Urinary bladder (tissue), 4 donors: Measurements from ENCODE around the gene SLC22A2. TPM values are rescaled to one million over a fixed set of nuclear protein-coding genes. Genes with fewer than 3 reads are reported as not detected.
"Not testable (repeated sequence)": the region's sequence is repeated elsewhere in the genome, so short reads cannot be mapped to it uniquely, and the experiment has no call there.

Experiments used
- DNase-seq: peaks from one replicate; pipeline ENCODE4 v3.0.0-alpha.2; 2015; ENCODE audit errors: extremely low spot score
- H3K27ac ChIP-seq: one replicate; pipeline ENCODE4 v1.5.1; 2013; ENCODE audit warnings: low read depth, mild to moderate bottlenecking, moderate library complexity
- H3K36me3 ChIP-seq: one replicate; pipeline ENCODE4 v1.6.1; 2013; ENCODE audit warnings: mild to moderate bottlenecking, moderate library complexity; ENCODE audit not compliant: insufficient read depth
- H3K4me1 ChIP-seq: one replicate; pipeline ENCODE4 v1.6.1; 2013; ENCODE audit warnings: mild to moderate bottlenecking, moderate library complexity; ENCODE audit not compliant: insufficient read depth
- H3K4me3 ChIP-seq: one replicate; pipeline ENCODE4 v1.5.1; 2013; ENCODE audit warnings: low read depth, low read length
- WGBS: extraction: QIAGEN DNeasy Blood & Tissue Kit; methylation state at CpG from one replicate; pipeline ENCODE4 v1.1.7; 2013; 5-methylcytosine and 5-hydroxymethylcytosine counted together
- polyA plus RNA-seq: library from polyadenylated mRNA; stranded (reverse); fragments of 200-250 nt; gene quantifications from one replicate; pipeline ENCODE4 v1.2.3, GENCODE V29; 2013
- total RNA-seq: library from RNA; depleted of rRNA; stranded (reverse); fragments of >200 nt; gene quantifications from one replicate; pipeline ENCODE4 v1.2.3, GENCODE V29; 2014
- donor health status: healthy with polysubstance abuse.
- donor health status: healthy.

The SLC22A2 gene
- total and polyA plus RNA-seq, 2 donors: 0.05 TPM; not detected in 1

- 89% methylated on average over 1 of the region's 1 CpG for WGBS
- no peaks in the 10 kb centered on the region for H3K36me3 ChIP-seq
These were observed 6.4 kb downstream of the SLC22A2 start for GRCh38 chr6:160252073-160252813.

DNA sequence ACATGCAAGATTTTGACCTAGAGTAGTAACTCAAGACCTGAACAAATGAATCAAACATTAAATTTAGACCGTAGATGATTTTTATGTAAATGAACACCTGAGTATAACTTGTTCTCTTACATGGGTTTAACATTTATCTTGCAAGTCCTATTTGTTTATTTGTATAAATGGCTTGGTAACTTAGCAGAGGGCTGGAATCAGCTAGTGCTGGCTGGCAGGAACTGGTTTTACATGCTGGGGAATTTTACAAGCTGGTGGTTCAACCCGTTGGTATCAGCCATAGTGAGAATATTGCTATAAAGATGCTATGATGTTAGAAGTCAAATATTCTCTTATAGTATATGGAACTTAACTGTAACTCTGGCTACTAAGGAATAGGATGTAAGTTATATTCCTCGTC, 8.9 kb downstream of the SLC22A2 start:
- WGBS: 63% methylated on average over 3 of the region's 3 CpGs
- peaks cover 2% of the 10 kb centered on the region for H3K4me1 ChIP-seq
- no peak overlapping the region for H3K4me3 ChIP-seq
- no peak overlapping the region for H3K27ac ChIP-seq
- no peaks in the 10 kb centered on the region for H3K36me3 ChIP-seq
- no peak for DNase-seq

More at GRCh38 chr6:160252073-160252813, 6.4 kb downstream of the SLC22A2 start:
- no peak for DNase-seq
- H3K27ac ChIP-seq: no peak overlapping the region
- peaks cover 2% of the 10 kb centered on the region for H3K4me1 ChIP-seq
- H3K4me3 ChIP-seq: no peak overlapping the region

GRCh38 chr6:160248538-160248937, 10.1 kb downstream of the SLC22A2 start:
- Histone ChIP-seq H3K36me3 (no peaks in the 10 kb centered on the region), H3K27ac (no peak overlapping the region), H3K4me3 (no peak overlapping the region), H3K4me1 (peaks cover 3% of the 10 kb centered on the region)
- DNase-seq: no peak
- WGBS: 39% methylated on average over 1 of the region's 1 CpG

DNA sequence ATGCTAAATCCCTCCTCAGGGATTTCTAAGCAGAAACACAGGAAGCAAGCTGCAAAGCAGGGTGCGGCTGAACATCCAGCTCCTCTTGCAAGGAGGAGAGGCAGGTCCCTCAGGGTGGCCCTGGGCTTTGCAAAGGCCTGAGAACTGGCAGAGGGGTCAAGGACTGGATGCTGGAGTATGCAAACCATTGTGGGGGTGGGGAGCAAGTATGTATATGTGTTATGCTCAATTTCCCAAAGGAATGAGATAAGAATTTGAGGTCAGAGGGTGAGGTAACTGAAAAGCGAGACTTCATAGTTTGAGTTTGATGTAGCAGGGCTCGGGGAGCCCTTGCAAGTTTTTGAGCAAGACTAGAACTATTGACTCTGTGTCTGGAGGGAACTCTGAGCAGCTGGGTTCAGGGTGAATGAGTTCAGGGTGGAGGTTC, 11.2 kb downstream of the SLC22A2 start:
- Histone ChIP-seq H3K27ac (no peak overlapping the region), H3K36me3 (no peaks in the 10 kb centered on the region), H3K4me3 (no peak overlapping the region), H3K4me1 (peaks cover 3% of the 10 kb centered on the region)
- 78% methylated on average over 3 of the region's 3 CpGs for WGBS
- DNase-seq: no peak

DNA sequence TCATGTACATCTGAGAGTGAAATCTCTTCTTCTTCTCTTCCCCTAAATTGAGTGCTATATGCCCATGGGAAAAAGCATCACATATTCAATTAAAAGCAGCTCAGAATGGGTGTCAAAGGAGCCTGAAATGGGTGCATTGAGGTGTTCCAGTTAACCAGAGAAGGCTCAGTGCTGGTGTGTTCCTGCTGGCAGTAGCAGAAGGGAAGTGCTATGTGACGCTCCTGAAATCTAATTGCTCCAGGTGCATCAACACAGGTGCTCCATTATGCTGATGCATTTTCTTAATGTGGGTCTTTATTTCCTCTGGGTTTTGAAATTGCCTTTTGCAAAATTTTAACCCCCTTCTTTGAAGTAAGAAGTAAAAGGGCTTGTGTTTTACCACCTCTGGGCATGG, 17.9 kb downstream of the SLC22A2 start:
- Histone ChIP-seq H3K4me3 (no peak overlapping the region), H3K36me3 (no peaks in the 10 kb centered on the region), H3K27ac (no peak overlapping the region), H3K4me1 (peaks cover 1% of the 10 kb centered on the region)
- WGBS: 84% methylated on average over 1 of the region's 1 CpG
- DNase-seq: no peak

- no peak for DNase-seq
- peaks cover 1% of the 10 kb centered on the region for H3K4me1 ChIP-seq
These were observed 18.5 kb downstream of the SLC22A2 start for GRCh38 chr6:160239929-160240690.

DNA sequence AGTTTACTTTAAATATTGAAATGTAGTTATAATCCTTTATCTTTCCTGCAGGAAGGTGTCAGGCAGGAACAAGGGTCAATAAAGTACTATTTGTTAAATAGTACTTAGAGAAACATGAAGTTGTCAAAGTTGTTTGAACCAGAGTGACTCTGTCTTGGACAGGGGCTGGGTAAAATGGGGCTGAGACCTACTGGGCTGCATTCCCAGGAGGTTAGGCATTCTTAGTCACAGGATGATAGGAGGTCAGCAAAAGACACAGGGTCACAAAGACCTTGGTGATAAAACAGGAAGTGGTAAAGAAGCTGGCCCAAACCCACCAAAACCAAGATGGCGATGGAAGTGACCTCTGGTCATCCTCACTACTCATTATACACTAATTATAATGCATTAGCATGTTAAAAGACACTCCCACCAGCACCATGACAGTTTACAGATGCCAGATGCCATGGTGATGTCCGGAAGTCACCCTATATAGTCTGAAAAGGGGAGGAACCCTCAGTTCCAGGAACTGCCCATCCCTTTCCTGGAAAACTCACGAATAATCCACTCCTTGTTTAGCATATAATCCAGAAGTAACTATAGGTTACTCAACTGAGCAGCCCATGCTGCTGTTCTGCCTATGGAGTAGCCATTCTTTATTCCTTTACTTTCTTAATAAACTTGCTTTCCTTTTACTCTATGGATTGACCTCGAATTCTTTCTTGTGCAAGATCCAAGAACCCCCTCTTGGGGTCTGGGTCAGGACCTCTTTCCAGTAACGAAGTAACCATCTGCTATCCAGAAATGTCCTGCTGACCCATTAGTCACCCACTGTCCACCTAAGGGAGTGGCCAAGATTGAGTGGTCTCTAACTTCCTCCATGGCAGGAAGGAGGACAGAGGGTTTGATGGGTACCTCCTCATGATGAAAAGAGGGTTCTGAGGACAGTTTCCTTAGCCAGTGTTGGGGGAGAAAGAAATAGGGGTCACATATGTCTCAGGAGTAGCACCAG, 19.6 kb downstream of the SLC22A2 start:
- 88% methylated on average over 5 of the region's 5 CpGs for WGBS
- Histone ChIP-seq H3K4me3 (no peak overlapping the region), H3K4me1 (no peaks in the 10 kb centered on the region), H3K27ac (no peak overlapping the region), H3K36me3 (no peaks in the 10 kb centered on the region)
- DNase-seq: no peak

More at GRCh38 chr6:160239929-160240690, 18.5 kb downstream of the SLC22A2 start:
- 79% methylated on average over 4 of the region's 4 CpGs for WGBS
- Histone ChIP-seq H3K36me3 (no peaks in the 10 kb centered on the region), H3K27ac (no peak overlapping the region), H3K4me3 (no peak overlapping the region)

GRCh38 chr6:160238278-160238711, 20.3 kb downstream of the SLC22A2 start:
- WGBS: 54% methylated on average over 2 of the region's 2 CpGs
- no peak overlapping the region for H3K27ac ChIP-seq

DNA sequence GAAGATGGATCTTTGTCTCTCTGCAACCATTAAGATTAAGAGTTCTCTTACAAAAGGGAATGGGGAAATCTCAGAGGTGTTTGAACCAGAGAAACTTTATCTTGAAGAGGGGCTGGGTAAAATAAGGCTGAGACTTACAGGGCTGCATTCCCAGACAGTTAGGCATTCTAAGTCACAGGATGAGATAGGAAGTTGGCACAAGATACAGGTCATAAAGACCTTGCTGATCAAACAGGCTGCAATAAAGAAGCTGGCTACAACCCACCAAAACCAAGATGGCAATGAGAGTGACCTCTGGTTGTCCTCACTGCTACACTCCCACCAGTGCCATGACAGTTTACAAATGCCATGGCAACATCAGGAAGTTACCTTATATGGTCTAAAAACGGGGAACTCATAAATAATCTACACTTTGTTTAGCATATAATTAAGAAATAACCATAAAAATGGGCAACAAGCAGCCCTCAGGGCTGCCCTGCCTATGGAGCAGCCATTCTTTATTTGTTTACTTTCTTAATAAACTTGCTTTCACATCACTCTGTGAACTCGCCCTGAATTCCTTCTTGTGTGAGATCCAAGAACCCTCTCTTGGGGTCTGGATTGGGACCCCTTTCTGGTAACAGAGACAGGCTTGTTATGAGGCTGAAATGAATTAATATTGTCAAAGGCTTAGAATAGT, 20.9 kb downstream of the SLC22A2 start:
- not testable (repeated sequence) for DNase-seq, H3K27ac ChIP-seq, H3K36me3 ChIP-seq, H3K4me3 ChIP-seq, H3K4me1 ChIP-seq
- 58% methylated on average over 2 of the region's 2 CpGs for WGBS

More at GRCh38 chr6:160238278-160238711, 20.3 kb downstream of the SLC22A2 start:
- DNase-seq: no peak
- Histone ChIP-seq H3K4me3 (no peak overlapping the region), H3K4me1 (no peaks in the 10 kb centered on the region), H3K36me3 (no peaks in the 10 kb centered on the region)

GRCh38 chr6:160236235-160236872, 22.3 kb downstream of the SLC22A2 start:
- DNase-seq, H3K4me3 ChIP-seq, H3K27ac ChIP-seq, H3K36me3 ChIP-seq, H3K4me1 ChIP-seq: not testable (repeated sequence)
- WGBS: 74% methylated on average over 2 of the region's 2 CpGs

DNA sequence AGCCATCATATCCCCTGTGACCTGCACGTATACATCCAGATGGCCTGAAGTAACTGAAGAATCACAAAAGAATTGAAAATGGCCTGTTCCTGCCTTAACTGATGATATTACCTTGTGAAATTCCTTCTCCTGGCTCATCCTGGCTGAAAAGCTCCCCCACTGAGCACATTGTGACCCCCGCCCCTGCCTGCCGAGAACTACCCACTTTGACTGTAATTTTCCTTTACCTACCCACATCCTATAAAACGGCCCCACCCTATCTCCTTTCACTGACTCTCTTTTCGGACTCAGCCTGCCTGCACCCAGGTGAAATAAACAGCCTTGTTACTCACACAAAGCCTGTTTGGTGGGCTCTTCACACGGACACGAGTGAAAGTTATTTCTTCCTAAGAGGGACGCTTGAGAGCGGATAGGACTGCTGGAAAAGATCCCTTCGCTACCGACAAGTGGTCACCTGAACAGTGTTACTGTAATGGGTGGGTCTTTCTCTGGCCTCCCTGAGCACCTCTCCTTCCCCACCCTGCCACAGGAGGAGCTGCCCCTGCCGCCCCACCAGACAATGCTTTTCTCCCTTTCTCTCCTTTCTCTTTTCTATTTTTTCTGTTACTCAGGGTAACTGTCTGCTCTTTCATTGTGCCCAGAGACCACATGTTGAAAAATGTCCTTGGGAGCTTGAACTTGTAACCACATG, 24.5 kb downstream of the SLC22A2 start:
- H3K4me3 ChIP-seq: not testable (repeated sequence)

GRCh38 chr6:160227769-160228161, 30.9 kb downstream of the SLC22A2 start:
- H3K27ac ChIP-seq: no peak overlapping the region
- DNase-seq: no peak
- WGBS: 60% methylated on average over 1 of the region's 1 CpG
- no peaks in the 10 kb centered on the region for H3K36me3 ChIP-seq
- H3K4me3 ChIP-seq: no peak overlapping the region
- no peaks in the 10 kb centered on the region for H3K4me1 ChIP-seq

More for the DNA sequence above, 24.5 kb downstream of the SLC22A2 start:
- not testable (repeated sequence) for H3K36me3 ChIP-seq, DNase-seq, H3K27ac ChIP-seq, H3K4me1 ChIP-seq
- WGBS: 78% methylated on average over 12 of the region's 12 CpGs
